GM23338 (cell line): Measurements from ENCODE around the gene C14orf180. TPM values are rescaled to one million over a fixed set of nuclear protein-coding genes. Genes with fewer than 3 reads are reported as not detected.

Experiments
- ATAC-seq: fragments of 200-7000 bp; cut with Tn5 transposase; 3 replicates; pipeline ENCODE4 v1.9.1; 2020
- DNase-seq: peaks from one replicate; pipeline ENCODE4 v3.0.0-alpha.2; 2015; ENCODE audit warnings: low spot score
- H2AFZ ChIP-seq: fragments of 200-600 bp; sonication (generic); 2 replicates; pipeline ENCODE4 v1.8.0; 2016; ENCODE audit warnings: antibody characterized with exemption, mild to moderate bottlenecking, moderate library complexity
- H3F3A ChIP-seq: fragments of 200-600 bp; sonication (generic); replicated peaks from 2 replicates; pipeline ENCODE4 v1.8.0; 2017; ENCODE audit warnings: antibody characterized with exemption, mixed run types, low read depth
- H3K27ac ChIP-seq: fragments of 200-600 bp; sonication (generic); 2 replicates; pipeline ENCODE4 v1.6.1; 2016; ENCODE audit warnings: low read depth
- H3K27me3 ChIP-seq: fragments of 200-600 bp; sonication (generic); 2 replicates; pipeline ENCODE4 v1.8.0; 2016; ENCODE audit warnings: mild to moderate bottlenecking, mixed run types, moderate library complexity; ENCODE audit not compliant: insufficient read depth
- H3K36me3 ChIP-seq: fragments of 200-600 bp; sonication (generic); 2 replicates; pipeline ENCODE4 v1.8.0; 2016; ENCODE audit warnings: mild to moderate bottlenecking; ENCODE audit not compliant: insufficient read depth
- H3K4me1 ChIP-seq: fragments of 200-600 bp; sonication (generic); 2 replicates; pipeline ENCODE4 v1.8.0; 2016; ENCODE audit warnings: mild to moderate bottlenecking, moderate library complexity; ENCODE audit not compliant: insufficient read depth
- H3K4me2 ChIP-seq: fragments of 200-600 bp; sonication (generic); 2 replicates; pipeline ENCODE4 v1.7.1; 2017; ENCODE audit warnings: mixed run types
- H3K4me3 ChIP-seq: fragments of 200-600 bp; sonication (generic); 2 replicates; pipeline ENCODE4 v1.6.1; 2016; ENCODE audit warnings: mixed run types
- H3K79me2 ChIP-seq: fragments of 200-600 bp; sonication (generic); replicated peaks from 2 replicates; pipeline ENCODE4 v1.8.0; 2017; ENCODE audit warnings: mild to moderate bottlenecking; ENCODE audit not compliant: insufficient read depth
- H3K9me2 ChIP-seq: fragments of 200-600 bp; sonication (generic); 2 replicates; pipeline ENCODE4 v1.8.0; 2017; ENCODE audit not compliant: insufficient read depth
- H4K20me1 ChIP-seq: fragments of 200-600 bp; sonication (generic); replicated peaks from 2 replicates; pipeline ENCODE4 v1.8.0; 2017; ENCODE audit warnings: mild to moderate bottlenecking; ENCODE audit not compliant: insufficient read depth
- H3K27ac Mint-ChIP-seq: 2 replicates; pipeline ENCODE4 v1.8.0; 2020; ENCODE audit warnings: inconsistent platforms, mild to moderate bottlenecking, moderate library complexity, mixed read lengths
- H3K27me3 Mint-ChIP-seq: 3 replicates; pipeline ENCODE4 v1.8.0; 2022; ENCODE audit warnings: low read depth, mild to moderate bottlenecking, moderate library complexity, mixed read lengths, inconsistent platforms; ENCODE audit not compliant: insufficient read depth, poor library complexity
- H3K36me3 Mint-ChIP-seq: 3 replicates; pipeline ENCODE4 v1.8.0; 2021; ENCODE audit warnings: low read depth, mild to moderate bottlenecking, inconsistent platforms, moderate library complexity, mixed read lengths
- H3K4me1 Mint-ChIP-seq: 3 replicates; pipeline ENCODE4 v1.8.0; 2020; ENCODE audit warnings: mild to moderate bottlenecking, inconsistent platforms, mixed read lengths
- H3K4me3 Mint-ChIP-seq: 3 replicates; pipeline ENCODE4 v1.8.0; 2021; ENCODE audit warnings: moderate library complexity, mild to moderate bottlenecking, inconsistent platforms, mixed read lengths
- H3K9me3 Mint-ChIP-seq: 3 replicates; pipeline ENCODE4 v1.8.0; 2020; ENCODE audit warnings: moderate library complexity, mild to moderate bottlenecking, inconsistent platforms, mixed read lengths
- CREB1 ChIP-seq: fragments of 250-450 bp; sonication (Bioruptor Pico); IDR thresholded peaks from 2 replicates; pipeline ENCODE4 v1.5.0; 2020; ENCODE audit warnings: low read depth, mild to moderate bottlenecking, moderate library complexity
- EZH2 ChIP-seq: fragments of 200-600 bp; sonication (generic); IDR thresholded peaks from one replicate; pipeline ENCODE4 v1.8.0; 2017; ENCODE audit warnings: antibody characterized with exemption, mild to moderate bottlenecking, low read depth; ENCODE audit not compliant: unreplicated experiment
- EZH2phosphoT487 ChIP-seq: fragments of 200-600 bp; sonication (generic); IDR thresholded peaks from one replicate; pipeline ENCODE4 v1.8.1; 2018; ENCODE audit warnings: antibody characterized with exemption; ENCODE audit not compliant: unreplicated experiment
- JUNB ChIP-seq: IDR thresholded peaks from one replicate; pipeline ENCODE4 v1.6.1; 2016; ENCODE audit warnings: antibody characterized with exemption; ENCODE audit not compliant: unreplicated experiment
- NANOG ChIP-seq: IDR thresholded peaks from 2 replicates; pipeline ENCODE4 v1.6.1; 2016; ENCODE audit warnings: antibody characterized with exemption, borderline replicate concordance
- POLR2AphosphoS5 ChIP-seq: IDR thresholded peaks from 2 replicates; pipeline ENCODE4 v1.6.1; 2016; ENCODE audit warnings: antibody characterized with exemption, low read depth
- STAT1 ChIP-seq: IDR thresholded peaks from one replicate; pipeline ENCODE4 v1.6.1; 2016; ENCODE audit warnings: antibody characterized with exemption; ENCODE audit not compliant: unreplicated experiment
- ZNF114 ChIP-seq: fragments of 250-450 bp; sonication (Bioruptor Pico); IDR thresholded peaks from 2 replicates; pipeline ENCODE4 v1.5.0; 2020; ENCODE audit warnings: mild to moderate bottlenecking, moderate library complexity
- ZNF331 ChIP-seq: fragments of 250-450 bp; sonication (Bioruptor Pico); IDR thresholded peaks from 2 replicates; pipeline ENCODE4 v1.5.0; 2020; ENCODE audit warnings: low read depth, mild to moderate bottlenecking, moderate library complexity
- polyA plus RNA-seq: library from polyadenylated mRNA; unstranded; fragments of >200 nt; fragmentation: Nextera tagmentation; extraction: Ambion mirVana; gene quantifications from 2 replicates; pipeline ENCODE4 v1.2.1, GENCODE V29; 2016
- total RNA-seq: library from RNA; depleted of rRNA; stranded (reverse); fragments of >200 nt; shearing (Covaris generic); gene quantifications from 2 replicates; pipeline ENCODE4 v1.2.3, GENCODE V29; 2014
- TF ChIP-seq, protein P1 (sequence below), 2 experiments: fragments of 200-600 bp in 1 of 2; sonication (generic) in 1 of 2; conservative IDR thresholded peaks; 2 replicates each; pipeline versions ENCODE4 v1.5.1 to v1.6.1; 2016 to 2017; ENCODE audit warnings: antibody characterized with exemption in 2 of 2, low read depth in 2 of 2, mild to moderate bottlenecking in 2 of 2, moderate library complexity in 1 of 2
- TF ChIP-seq, protein P2 (sequence below): fragments of 250-450 bp; sonication (Bioruptor Pico); IDR thresholded peaks from 2 replicates; pipeline ENCODE4 v1.5.0; 2020; ENCODE audit warnings: mild to moderate bottlenecking, moderate library complexity
- TF ChIP-seq, protein P3 (sequence below): IDR thresholded peaks from one replicate; pipeline ENCODE4 v1.6.1; 2018; ENCODE audit warnings: antibody characterized with exemption; ENCODE audit not compliant: unreplicated experiment
- TF ChIP-seq, protein P4 (sequence below): IDR thresholded peaks from 2 replicates; pipeline ENCODE4 v1.6.1; 2016; ENCODE audit warnings: antibody characterized with exemption

C14orf180 gene
- total and polyA plus RNA-seq, 2 experiments from 2014 or later, result not detected

DNA sequence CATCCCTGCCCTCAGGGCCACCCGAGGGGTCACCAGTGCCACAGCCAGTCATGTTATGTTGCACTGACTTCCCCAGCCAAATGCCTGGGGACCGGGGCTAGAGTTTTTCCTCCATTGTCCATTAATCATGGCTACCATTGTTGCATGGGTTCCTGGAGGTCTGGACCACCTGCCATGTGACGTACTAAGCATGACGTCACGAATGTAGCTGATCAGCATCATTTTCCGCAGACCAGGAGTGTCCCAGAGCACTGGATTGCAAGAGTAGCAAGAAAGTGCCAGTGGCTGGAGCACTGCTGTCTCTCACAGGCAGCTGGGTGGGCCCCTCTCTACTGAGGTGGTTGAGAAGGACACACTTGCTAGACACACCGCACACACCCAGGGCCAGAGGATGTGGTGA, 6.9 kb upstream of the C14orf180 start:
- H3K4me3 ChIP-seq, result no peak overlapping the region
- Mint-ChIP-seq H3K4me3 (no peak overlapping the region), H3K36me3 (no peaks in the 10 kb centered on the region), H3K27me3 (peaks cover 4% of the 10 kb centered on the region), H3K9me3 (no peaks in the 10 kb centered on the region), H3K4me1 (peaks cover 3% of the 10 kb centered on the region; the same call in 1 of the 3 replicates), H3K27ac (no peak overlapping the region)
- H3K9me2 ChIP-seq, result no peaks in the 10 kb centered on the region
- no peaks in the 10 kb centered on the region for H3K36me3 ChIP-seq
- H2AFZ ChIP-seq, result no peak overlapping the region
- DNase-seq (no peak), ATAC-seq (no peak)
- no peak overlapping the region for H3K4me2 ChIP-seq
- TF ChIP-seq CREB1, result no peak
- no peak for TF ChIP-seq EZH2phosphoT487
- no peak for TF ChIP-seq JUNB
- TF ChIP-seq, protein P1, sequence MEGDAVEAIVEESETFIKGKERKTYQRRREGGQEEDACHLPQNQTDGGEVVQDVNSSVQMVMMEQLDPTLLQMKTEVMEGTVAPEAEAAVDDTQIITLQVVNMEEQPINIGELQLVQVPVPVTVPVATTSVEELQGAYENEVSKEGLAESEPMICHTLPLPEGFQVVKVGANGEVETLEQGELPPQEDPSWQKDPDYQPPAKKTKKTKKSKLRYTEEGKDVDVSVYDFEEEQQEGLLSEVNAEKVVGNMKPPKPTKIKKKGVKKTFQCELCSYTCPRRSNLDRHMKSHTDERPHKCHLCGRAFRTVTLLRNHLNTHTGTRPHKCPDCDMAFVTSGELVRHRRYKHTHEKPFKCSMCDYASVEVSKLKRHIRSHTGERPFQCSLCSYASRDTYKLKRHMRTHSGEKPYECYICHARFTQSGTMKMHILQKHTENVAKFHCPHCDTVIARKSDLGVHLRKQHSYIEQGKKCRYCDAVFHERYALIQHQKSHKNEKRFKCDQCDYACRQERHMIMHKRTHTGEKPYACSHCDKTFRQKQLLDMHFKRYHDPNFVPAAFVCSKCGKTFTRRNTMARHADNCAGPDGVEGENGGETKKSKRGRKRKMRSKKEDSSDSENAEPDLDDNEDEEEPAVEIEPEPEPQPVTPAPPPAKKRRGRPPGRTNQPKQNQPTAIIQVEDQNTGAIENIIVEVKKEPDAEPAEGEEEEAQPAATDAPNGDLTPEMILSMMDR (conservative IDR thresholded peaks at IDR 0.05; ENCODE audit: low read depth in 2 of 2), result no peak
- TF ChIP-seq POLR2AphosphoS5, result no peak
- TF ChIP-seq STAT1, result no peak
- TF ChIP-seq EZH2, result no peak
- TF ChIP-seq NANOG, result no peak
- no peak for TF ChIP-seq ZNF114
- TF ChIP-seq, protein P2, sequence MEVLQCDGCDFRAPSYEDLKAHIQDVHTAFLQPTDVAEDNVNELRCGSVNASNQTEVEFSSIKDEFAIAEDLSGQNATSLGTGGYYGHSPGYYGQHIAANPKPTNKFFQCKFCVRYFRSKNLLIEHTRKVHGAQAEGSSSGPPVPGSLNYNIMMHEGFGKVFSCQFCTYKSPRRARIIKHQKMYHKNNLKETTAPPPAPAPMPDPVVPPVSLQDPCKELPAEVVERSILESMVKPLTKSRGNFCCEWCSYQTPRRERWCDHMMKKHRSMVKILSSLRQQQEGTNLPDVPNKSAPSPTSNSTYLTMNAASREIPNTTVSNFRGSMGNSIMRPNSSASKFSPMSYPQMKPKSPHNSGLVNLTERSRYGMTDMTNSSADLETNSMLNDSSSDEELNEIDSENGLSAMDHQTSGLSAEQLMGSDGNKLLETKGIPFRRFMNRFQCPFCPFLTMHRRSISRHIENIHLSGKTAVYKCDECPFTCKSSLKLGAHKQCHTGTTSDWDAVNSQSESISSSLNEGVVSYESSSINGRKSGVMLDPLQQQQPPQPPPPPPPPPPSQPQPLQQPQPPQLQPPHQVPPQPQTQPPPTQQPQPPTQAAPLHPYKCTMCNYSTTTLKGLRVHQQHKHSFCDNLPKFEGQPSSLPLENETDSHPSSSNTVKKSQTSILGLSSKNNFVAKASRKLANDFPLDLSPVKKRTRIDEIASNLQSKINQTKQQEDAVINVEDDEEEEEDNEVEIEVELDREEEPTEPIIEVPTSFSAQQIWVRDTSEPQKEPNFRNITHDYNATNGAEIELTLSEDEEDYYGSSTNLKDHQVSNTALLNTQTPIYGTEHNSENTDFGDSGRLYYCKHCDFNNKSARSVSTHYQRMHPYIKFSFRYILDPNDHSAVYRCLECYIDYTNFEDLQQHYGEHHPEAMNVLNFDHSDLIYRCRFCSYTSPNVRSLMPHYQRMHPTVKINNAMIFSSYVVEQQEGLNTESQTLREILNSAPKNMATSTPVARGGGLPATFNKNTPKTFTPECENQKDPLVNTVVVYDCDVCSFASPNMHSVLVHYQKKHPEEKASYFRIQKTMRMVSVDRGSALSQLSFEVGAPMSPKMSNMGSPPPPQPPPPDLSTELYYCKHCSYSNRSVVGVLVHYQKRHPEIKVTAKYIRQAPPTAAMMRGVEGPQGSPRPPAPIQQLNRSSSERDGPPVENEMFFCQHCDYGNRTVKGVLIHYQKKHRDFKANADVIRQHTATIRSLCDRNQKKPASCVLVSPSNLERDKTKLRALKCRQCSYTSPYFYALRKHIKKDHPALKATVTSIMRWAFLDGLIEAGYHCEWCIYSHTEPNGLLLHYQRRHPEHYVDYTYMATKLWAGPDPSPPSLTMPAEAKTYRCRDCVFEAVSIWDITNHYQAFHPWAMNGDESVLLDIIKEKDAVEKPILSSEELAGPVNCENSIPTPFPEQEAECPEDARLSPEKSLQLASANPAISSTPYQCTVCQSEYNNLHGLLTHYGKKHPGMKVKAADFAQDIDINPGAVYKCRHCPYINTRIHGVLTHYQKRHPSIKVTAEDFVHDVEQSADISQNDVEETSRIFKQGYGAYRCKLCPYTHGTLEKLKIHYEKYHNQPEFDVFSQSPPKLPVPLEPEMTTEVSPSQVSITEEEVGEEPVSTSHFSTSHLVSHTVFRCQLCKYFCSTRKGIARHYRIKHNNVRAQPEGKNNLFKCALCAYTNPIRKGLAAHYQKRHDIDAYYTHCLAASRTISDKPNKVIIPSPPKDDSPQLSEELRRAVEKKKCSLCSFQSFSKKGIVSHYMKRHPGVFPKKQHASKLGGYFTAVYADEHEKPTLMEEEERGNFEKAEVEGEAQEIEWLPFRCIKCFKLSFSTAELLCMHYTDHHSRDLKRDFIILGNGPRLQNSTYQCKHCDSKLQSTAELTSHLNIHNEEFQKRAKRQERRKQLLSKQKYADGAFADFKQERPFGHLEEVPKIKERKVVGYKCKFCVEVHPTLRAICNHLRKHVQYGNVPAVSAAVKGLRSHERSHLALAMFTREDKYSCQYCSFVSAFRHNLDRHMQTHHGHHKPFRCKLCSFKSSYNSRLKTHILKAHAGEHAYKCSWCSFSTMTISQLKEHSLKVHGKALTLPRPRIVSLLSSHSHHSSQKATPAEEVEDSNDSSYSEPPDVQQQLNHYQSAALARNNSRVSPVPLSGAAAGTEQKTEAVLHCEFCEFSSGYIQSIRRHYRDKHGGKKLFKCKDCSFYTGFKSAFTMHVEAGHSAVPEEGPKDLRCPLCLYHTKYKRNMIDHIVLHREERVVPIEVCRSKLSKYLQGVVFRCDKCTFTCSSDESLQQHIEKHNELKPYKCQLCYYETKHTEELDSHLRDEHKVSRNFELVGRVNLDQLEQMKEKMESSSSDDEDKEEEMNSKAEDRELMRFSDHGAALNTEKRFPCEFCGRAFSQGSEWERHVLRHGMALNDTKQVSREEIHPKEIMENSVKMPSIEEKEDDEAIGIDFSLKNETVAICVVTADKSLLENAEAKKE (CRISPR knock-in tag), result no peak
- TF ChIP-seq ZNF331 (CRISPR knock-in tag), result no peak
- TF ChIP-seq, protein P3, sequence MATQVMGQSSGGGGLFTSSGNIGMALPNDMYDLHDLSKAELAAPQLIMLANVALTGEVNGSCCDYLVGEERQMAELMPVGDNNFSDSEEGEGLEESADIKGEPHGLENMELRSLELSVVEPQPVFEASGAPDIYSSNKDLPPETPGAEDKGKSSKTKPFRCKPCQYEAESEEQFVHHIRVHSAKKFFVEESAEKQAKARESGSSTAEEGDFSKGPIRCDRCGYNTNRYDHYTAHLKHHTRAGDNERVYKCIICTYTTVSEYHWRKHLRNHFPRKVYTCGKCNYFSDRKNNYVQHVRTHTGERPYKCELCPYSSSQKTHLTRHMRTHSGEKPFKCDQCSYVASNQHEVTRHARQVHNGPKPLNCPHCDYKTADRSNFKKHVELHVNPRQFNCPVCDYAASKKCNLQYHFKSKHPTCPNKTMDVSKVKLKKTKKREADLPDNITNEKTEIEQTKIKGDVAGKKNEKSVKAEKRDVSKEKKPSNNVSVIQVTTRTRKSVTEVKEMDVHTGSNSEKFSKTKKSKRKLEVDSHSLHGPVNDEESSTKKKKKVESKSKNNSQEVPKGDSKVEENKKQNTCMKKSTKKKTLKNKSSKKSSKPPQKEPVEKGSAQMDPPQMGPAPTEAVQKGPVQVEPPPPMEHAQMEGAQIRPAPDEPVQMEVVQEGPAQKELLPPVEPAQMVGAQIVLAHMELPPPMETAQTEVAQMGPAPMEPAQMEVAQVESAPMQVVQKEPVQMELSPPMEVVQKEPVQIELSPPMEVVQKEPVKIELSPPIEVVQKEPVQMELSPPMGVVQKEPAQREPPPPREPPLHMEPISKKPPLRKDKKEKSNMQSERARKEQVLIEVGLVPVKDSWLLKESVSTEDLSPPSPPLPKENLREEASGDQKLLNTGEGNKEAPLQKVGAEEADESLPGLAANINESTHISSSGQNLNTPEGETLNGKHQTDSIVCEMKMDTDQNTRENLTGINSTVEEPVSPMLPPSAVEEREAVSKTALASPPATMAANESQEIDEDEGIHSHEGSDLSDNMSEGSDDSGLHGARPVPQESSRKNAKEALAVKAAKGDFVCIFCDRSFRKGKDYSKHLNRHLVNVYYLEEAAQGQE, result no peak
- TF ChIP-seq, protein P4, sequence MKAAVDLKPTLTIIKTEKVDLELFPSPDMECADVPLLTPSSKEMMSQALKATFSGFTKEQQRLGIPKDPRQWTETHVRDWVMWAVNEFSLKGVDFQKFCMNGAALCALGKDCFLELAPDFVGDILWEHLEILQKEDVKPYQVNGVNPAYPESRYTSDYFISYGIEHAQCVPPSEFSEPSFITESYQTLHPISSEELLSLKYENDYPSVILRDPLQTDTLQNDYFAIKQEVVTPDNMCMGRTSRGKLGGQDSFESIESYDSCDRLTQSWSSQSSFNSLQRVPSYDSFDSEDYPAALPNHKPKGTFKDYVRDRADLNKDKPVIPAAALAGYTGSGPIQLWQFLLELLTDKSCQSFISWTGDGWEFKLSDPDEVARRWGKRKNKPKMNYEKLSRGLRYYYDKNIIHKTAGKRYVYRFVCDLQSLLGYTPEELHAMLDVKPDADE, result no peak
- no peaks in the 10 kb centered on the region for H3K4me1 ChIP-seq
- H3K27ac ChIP-seq, result no peak overlapping the region
- no peaks in the 10 kb centered on the region for H3K27me3 ChIP-seq
- H4K20me1 ChIP-seq, result no peaks in the 10 kb centered on the region
- H3K79me2 ChIP-seq, result no peaks in the 10 kb centered on the region
- H3F3A ChIP-seq, result no peaks in the 10 kb centered on the region
